ENCODE data around the gene SH3PXD2A. TPM values are rescaled to one million over a fixed set of nuclear protein-coding genes. Genes with fewer than 3 reads are reported as not detected.

Gene SH3PXD2A
- total and polyA plus RNA-seq, 4 experiments from 2014 or later, result 0.39 to 17.5 (median 8.9) TPM

- intact Hi-C loops (cut with micrococcal nuclease), result no loop called here
- H3K27ac ChIP-seq (ENCODE audit: low read depth, low read length), result no peak overlapping the region
- H3K9me3 ChIP-seq (ENCODE audit: control insufficient read depth in 1 of 2, low read length in 2 of 2), result no peaks in the 10 kb centered on the region
- Mint-ChIP-seq H3K4me1 (peaks cover 0 to 8% (median 3%) of the 10 kb centered on the region in 4 donors), H3K27ac (peak overlapping the region in 3 of 7 donors; percentile 3 to 71 (median 53)), H3K27me3 (no peaks in the 10 kb centered on the region), H3K4me3 (no peak overlapping the region), H3K9me3 (no peaks in the 10 kb centered on the region), H3K36me3 (peaks cover 73 to 80% of the 10 kb centered on the region in 2 donors)
- CTCF ChIA-PET (ENCODE audit: partially characterized antibody), result interaction anchor here (1.0 to 2.6 kb wide), 4 partner anchors 9 to 167 kb away, joined by 3 to 6 read pairs (median 4); no protein-coding TSS in a partner anchor
- POLR2A ChIA-PET (ENCODE audit: partially characterized antibody), result no interaction called here
- no peaks in the 10 kb centered on the region for H3K27me3 ChIP-seq (ENCODE audit: insufficient read depth, low read length)
- peaks cover 73% of the 10 kb centered on the region for H3K36me3 ChIP-seq (ENCODE audit: insufficient read depth, low read length)
- no peak overlapping the region for H3K4me3 ChIP-seq (ENCODE audit: low read length in 2 of 2)
- no peak for DNase-seq
- no peaks in the 10 kb centered on the region for H3K4me1 ChIP-seq (ENCODE audit: insufficient read depth, low read length)
These were observed 24.0 kb upstream of the SH3PXD2A start for GRCh38 chr10:103879409-103879808.

DNA sequence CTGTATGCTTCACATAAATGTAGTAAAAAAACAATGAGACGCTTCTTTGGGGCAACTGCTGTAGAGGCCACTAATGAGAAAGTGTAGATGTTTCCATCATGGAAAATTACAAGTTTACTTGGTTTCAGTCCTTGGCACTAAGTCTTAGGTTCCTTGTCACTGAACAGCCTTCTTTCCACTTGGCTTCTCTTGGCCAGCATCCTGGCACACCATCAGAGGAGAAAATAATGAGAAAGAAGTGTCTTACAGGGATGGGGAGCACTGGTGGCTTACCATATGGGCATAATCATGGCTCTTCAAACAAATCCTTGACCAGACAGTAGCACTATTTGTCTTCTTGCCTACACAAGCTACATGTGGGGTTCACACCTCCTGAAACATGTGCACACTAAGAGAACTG is 22.5 kb upstream of the SH3PXD2A start:
- H3K27ac Mint-ChIP-seq, result peak overlapping the region in 2 of 7 donors; percentile 21 to 30
- ChIA-PET CTCF (ENCODE audit: partially characterized antibody) (interaction anchor here (1.5 kb wide), 1 partner anchor 165 kb away, joined by 5 read pairs; no protein-coding TSS in a partner anchor), POLR2A (ENCODE audit: partially characterized antibody) (no interaction called here)
- intact Hi-C loops (cut with micrococcal nuclease), result no loop called here
- no peaks in the 10 kb centered on the region for H3K27me3 Mint-ChIP-seq
- Histone ChIP-seq H3K36me3 (ENCODE audit: insufficient read depth, low read length) (peaks cover 67% of the 10 kb centered on the region), H3K9me3 (ENCODE audit: control insufficient read depth in 1 of 2, low read length in 2 of 2) (no peaks in the 10 kb centered on the region), H3K4me3 (ENCODE audit: low read length in 2 of 2) (no peak overlapping the region), H3K27me3 (ENCODE audit: insufficient read depth, low read length) (no peaks in the 10 kb centered on the region), H3K4me1 (ENCODE audit: insufficient read depth, low read length) (no peaks in the 10 kb centered on the region), H3K27ac (ENCODE audit: low read depth, low read length) (no peak overlapping the region)
- H3K4me3 Mint-ChIP-seq, result no peak overlapping the region
- H3K9me3 Mint-ChIP-seq, result no peaks in the 10 kb centered on the region
- H3K36me3 Mint-ChIP-seq, result peaks cover 67 to 76% of the 10 kb centered on the region in 2 donors
- peaks cover 0 to 8% (median 3%) of the 10 kb centered on the region in 4 donors for H3K4me1 Mint-ChIP-seq
- no peak for DNase-seq

GRCh38 chr10:103876155-103876554 is 20.8 kb upstream of the SH3PXD2A start:
- Histone ChIP-seq H3K27me3 (ENCODE audit: insufficient read depth, low read length) (no peaks in the 10 kb centered on the region), H3K4me3 (ENCODE audit: low read length in 2 of 2) (no peak overlapping the region), H3K36me3 (ENCODE audit: insufficient read depth, low read length) (peaks cover 55% of the 10 kb centered on the region), H3K27ac (ENCODE audit: low read depth, low read length) (no peak overlapping the region), H3K9me3 (ENCODE audit: control insufficient read depth in 1 of 2, low read length in 2 of 2) (no peaks in the 10 kb centered on the region), H3K4me1 (ENCODE audit: insufficient read depth, low read length) (no peaks in the 10 kb centered on the region)
- DNase-seq, result no peak
- no peaks in the 10 kb centered on the region for H3K27me3 Mint-ChIP-seq
- intact Hi-C loops (cut with micrococcal nuclease), result no loop called here
- H3K36me3 Mint-ChIP-seq, result peaks cover 60 to 71% of the 10 kb centered on the region in 2 donors
- peak overlapping the region in 2 of 7 donors; percentile 29 to 30 for H3K27ac Mint-ChIP-seq
- no peak overlapping the region for H3K4me3 Mint-ChIP-seq
- peaks cover 0 to 8% (median 3%) of the 10 kb centered on the region in 4 donors for H3K4me1 Mint-ChIP-seq
- POLR2A ChIA-PET (ENCODE audit: partially characterized antibody), result no interaction called here
- CTCF ChIA-PET (ENCODE audit: partially characterized antibody), result interaction anchor here (1.5 kb wide), 1 partner anchor 12 kb away, joined by 5 read pairs; no protein-coding TSS in a partner anchor
- H3K9me3 Mint-ChIP-seq, result no peaks in the 10 kb centered on the region

DNA sequence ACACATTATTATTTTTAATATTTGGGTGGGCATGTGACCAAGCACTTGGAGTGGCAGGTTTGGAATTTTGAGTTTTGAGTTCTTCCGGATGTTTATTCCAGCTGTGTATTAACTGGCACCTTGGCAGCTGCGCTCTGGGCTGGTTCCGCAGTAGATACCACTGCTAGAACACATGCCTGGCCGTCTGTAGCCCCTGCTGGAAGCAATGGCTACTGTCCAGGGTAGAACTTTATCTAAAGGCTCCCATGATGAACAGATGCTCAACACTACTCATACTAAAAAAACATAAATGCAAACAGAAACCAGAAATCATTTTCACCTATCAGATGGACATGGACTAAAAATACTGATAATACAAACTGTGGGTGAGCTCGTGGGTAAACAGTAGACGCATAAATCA is 19.4 kb upstream of the SH3PXD2A start:
- DNase-seq, result no peak
- intact Hi-C loops (cut with micrococcal nuclease), result no loop called here
- H3K4me3 ChIP-seq (ENCODE audit: low read length in 2 of 2), result no peak overlapping the region
- H3K4me3 Mint-ChIP-seq, result no peak overlapping the region
- H3K36me3 Mint-ChIP-seq, result peaks cover 48 to 61% of the 10 kb centered on the region in 2 donors
- peaks cover 0 to 8% (median 2%) of the 10 kb centered on the region in 4 donors for H3K4me1 Mint-ChIP-seq
- CTCF ChIA-PET (ENCODE audit: partially characterized antibody), result interaction anchor here (1.5 kb wide), 1 partner anchor 13 kb away, joined by 5 read pairs; no protein-coding TSS in a partner anchor
- no peaks in the 10 kb centered on the region for H3K4me1 ChIP-seq (ENCODE audit: insufficient read depth, low read length)
- POLR2A ChIA-PET (ENCODE audit: partially characterized antibody), result no interaction called here
- no peaks in the 10 kb centered on the region for H3K9me3 Mint-ChIP-seq
- no peaks in the 10 kb centered on the region for H3K27me3 ChIP-seq (ENCODE audit: insufficient read depth, low read length)
- H3K27me3 Mint-ChIP-seq, result no peaks in the 10 kb centered on the region
- no peaks in the 10 kb centered on the region for H3K9me3 ChIP-seq (ENCODE audit: control insufficient read depth in 1 of 2, low read length in 2 of 2)
- no peak overlapping the region for H3K27ac ChIP-seq (ENCODE audit: low read depth, low read length)
- peaks cover 41% of the 10 kb centered on the region for H3K36me3 ChIP-seq (ENCODE audit: insufficient read depth, low read length)
- H3K27ac Mint-ChIP-seq, result peak overlapping the region in 1 of 7 donors; percentile 73

- no peaks in the 10 kb centered on the region for H3K27me3 Mint-ChIP-seq
- H3K27ac ChIP-seq (ENCODE audit: low read depth, low read length), result no peak overlapping the region
- intact Hi-C loops (cut with micrococcal nuclease), result no loop called here
- H3K27me3 ChIP-seq (ENCODE audit: insufficient read depth, low read length), result no peaks in the 10 kb centered on the region
- H3K4me3 Mint-ChIP-seq, result no peak overlapping the region
- CTCF ChIA-PET (ENCODE audit: partially characterized antibody), result no interaction called here
- H3K4me3 ChIP-seq (ENCODE audit: low read length in 2 of 2), result no peak overlapping the region
- peaks cover 29 to 44% of the 10 kb centered on the region in 2 donors for H3K36me3 Mint-ChIP-seq
- no peaks in the 10 kb centered on the region for H3K4me1 Mint-ChIP-seq
- POLR2A ChIA-PET (ENCODE audit: partially characterized antibody), result no interaction called here
- peaks cover 17% of the 10 kb centered on the region for H3K36me3 ChIP-seq (ENCODE audit: insufficient read depth, low read length)
- H3K4me1 ChIP-seq (ENCODE audit: insufficient read depth, low read length), result no peaks in the 10 kb centered on the region
- H3K9me3 ChIP-seq (ENCODE audit: control insufficient read depth in 1 of 2, low read length in 2 of 2), result no peaks in the 10 kb centered on the region
- no peak overlapping the region for H3K27ac Mint-ChIP-seq
- DNase-seq, result no peak
- H3K9me3 Mint-ChIP-seq, result no peaks in the 10 kb centered on the region
These were observed 17.0 kb upstream of the SH3PXD2A start for GRCh38 chr10:103872137-103872931.

- POLR2A ChIA-PET (ENCODE audit: partially characterized antibody), result no interaction called here
- Mint-ChIP-seq H3K4me1 (no peaks in the 10 kb centered on the region), H3K27me3 (no peaks in the 10 kb centered on the region), H3K9me3 (peaks cover 0 to 8% (median under 1%) of the 10 kb centered on the region in 8 donors), H3K36me3 (peaks cover 27 to 39% of the 10 kb centered on the region in 2 donors), H3K4me3 (no peak overlapping the region), H3K27ac (peak overlapping the region in 1 of 7 donors; percentile 3)
- CTCF ChIA-PET (ENCODE audit: partially characterized antibody), result no interaction called here
- Histone ChIP-seq H3K4me1 (ENCODE audit: insufficient read depth, low read length) (no peaks in the 10 kb centered on the region), H3K4me3 (ENCODE audit: low read length in 2 of 2) (no peak overlapping the region), H3K27me3 (ENCODE audit: insufficient read depth, low read length) (no peaks in the 10 kb centered on the region), H3K27ac (ENCODE audit: low read depth, low read length) (no peak overlapping the region), H3K36me3 (ENCODE audit: insufficient read depth, low read length) (peaks cover 10% of the 10 kb centered on the region), H3K9me3 (ENCODE audit: control insufficient read depth in 1 of 2, low read length in 2 of 2) (peaks cover 0 to 2% of the 10 kb centered on the region in 2 donors)
- intact Hi-C loops (cut with micrococcal nuclease), result no loop called here
- no peak for DNase-seq
These were observed 15.6 kb upstream of the SH3PXD2A start for GRCh38 chr10:103871006-103871405.

DNA sequence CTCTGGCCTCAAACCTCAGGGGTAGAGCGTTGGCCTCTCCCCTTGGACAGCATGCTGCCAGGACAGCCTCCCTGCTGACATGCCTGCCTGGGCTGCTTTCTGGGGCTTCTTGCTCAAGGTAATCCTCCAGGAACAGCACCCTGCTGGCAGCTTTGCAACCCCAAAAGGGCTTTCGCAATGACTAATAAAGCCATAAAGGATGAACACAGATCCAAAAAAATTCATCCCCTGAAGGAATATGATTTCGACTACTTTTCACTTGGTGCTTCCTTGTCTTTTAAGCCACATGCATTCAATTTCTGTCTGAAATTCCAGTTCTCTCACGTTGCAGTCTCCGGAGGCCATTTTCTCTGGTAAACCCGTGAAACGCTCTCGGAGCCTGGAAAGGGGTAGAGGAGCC is 15.1 kb upstream of the SH3PXD2A start:
- peaks cover 27 to 38% of the 10 kb centered on the region in 2 donors for H3K36me3 Mint-ChIP-seq
- H3K27ac Mint-ChIP-seq, result no peak overlapping the region
- POLR2A ChIA-PET (ENCODE audit: partially characterized antibody), result no interaction called here
- Histone ChIP-seq H3K27ac (ENCODE audit: low read depth, low read length) (no peak overlapping the region), H3K36me3 (ENCODE audit: insufficient read depth, low read length) (peaks cover 10% of the 10 kb centered on the region), H3K4me3 (ENCODE audit: low read length in 2 of 2) (no peak overlapping the region), H3K27me3 (ENCODE audit: insufficient read depth, low read length) (no peaks in the 10 kb centered on the region), H3K9me3 (ENCODE audit: control insufficient read depth in 1 of 2, low read length in 2 of 2) (peaks cover 0 to 6% of the 10 kb centered on the region in 2 donors), H3K4me1 (ENCODE audit: insufficient read depth, low read length) (no peaks in the 10 kb centered on the region)
- no peak for DNase-seq
- no peak overlapping the region for H3K4me3 Mint-ChIP-seq
- no peaks in the 10 kb centered on the region for H3K27me3 Mint-ChIP-seq
- CTCF ChIA-PET (ENCODE audit: partially characterized antibody), result interaction anchor here (1.3 kb wide), 1 partner anchor 158 kb away, joined by 3 read pairs; no protein-coding TSS in a partner anchor
- H3K9me3 Mint-ChIP-seq, result peaks cover 0 to 13% (median 2%) of the 10 kb centered on the region in 8 donors
- intact Hi-C loops (cut with micrococcal nuclease), result no loop called here
- no peaks in the 10 kb centered on the region for H3K4me1 Mint-ChIP-seq
